ENCODE data around the gene THOC1. TPM values are rescaled to one million over a fixed set of nuclear protein-coding genes. Genes with fewer than 3 reads are reported as not detected.

Gene THOC1
- total RNA-seq, 1 experiment from 2014 or later, result 74.5 TPM

- no peak overlapping the region for H3K18ac ChIP-seq (ENCODE audit: insufficient read length, low read depth, low read length)
- no peak for DNase-seq
- no peak overlapping the region for H3K27ac ChIP-seq (ENCODE audit: insufficient read length, low read depth, low read length)
- H3K27ac Mint-ChIP-seq, result no peak overlapping the region
- H3K27me3 ChIP-seq (ENCODE audit: insufficient read depth, low read length), result no peaks in the 10 kb centered on the region
- no peak overlapping the region for H4K5ac ChIP-seq (ENCODE audit: insufficient read length, low read depth, low read length)
- no peak overlapping the region for H3K4me2 ChIP-seq (ENCODE audit: insufficient read depth, insufficient read length, low read length)
- H4K20me1 ChIP-seq (ENCODE audit: control insufficient read depth, insufficient read depth, insufficient read length), result no peaks in the 10 kb centered on the region
- H2BK15ac ChIP-seq (ENCODE audit: low read depth, low read length), result no peak overlapping the region
- no peak overlapping the region for H3K56ac ChIP-seq (ENCODE audit: insufficient read length, low read depth, low read length)
- no peak overlapping the region for H2AFZ ChIP-seq (ENCODE audit: low read length)
- H3K4me1 Mint-ChIP-seq, result peaks cover 21 to 22% of the 10 kb centered on the region in 2 experiments
- H3K14ac ChIP-seq (ENCODE audit: insufficient read depth, low read length), result no peak overlapping the region
- H3K4me1 ChIP-seq (ENCODE audit: insufficient read depth, low read length), result no peaks in the 10 kb centered on the region; the same call in 1 of the 2 replicates
- no CpG with 5 or more reads among the region's 4 CpGs for WGBS (ENCODE audit: extremely low coverage, insufficient read length, low lambda C conversion rate)
- H3K9ac ChIP-seq (ENCODE audit: extremely low read depth, insufficient read length, low read length), result no peak overlapping the region
- H4K91ac ChIP-seq (ENCODE audit: insufficient read length, low read depth, low read length), result no peak overlapping the region
- H2BK120ac ChIP-seq (ENCODE audit: low read depth, low read length, poor library complexity, severe bottlenecking), result no peak overlapping the region
- no peaks in the 10 kb centered on the region for H3K79me2 ChIP-seq (ENCODE audit: insufficient read depth, low read length)
- H3K9me3 Mint-ChIP-seq, result peaks cover 0 to 3% of the 10 kb centered on the region in 2 experiments; a peak in 1 of 5 replicates
- H2BK5ac ChIP-seq (ENCODE audit: insufficient read length, low read length), result no peak overlapping the region
- H2BK20ac ChIP-seq (ENCODE audit: low read depth, low read length, poor library complexity, severe bottlenecking), result no peak overlapping the region
- H3K23ac ChIP-seq (ENCODE audit: insufficient read length, low read depth, low read length), result no peak overlapping the region
- H3K79me1 ChIP-seq (ENCODE audit: insufficient read depth, low read depth, low read length, poor library complexity, severe bottlenecking), result no peaks in the 10 kb centered on the region
- H3K36me3 Mint-ChIP-seq (ENCODE audit: insufficient read depth in 1 of 3, low read depth in 3 of 3), result peaks cover 43 to 71% (median 68%) of the 10 kb centered on the region in 3 experiments
- H2BK12ac ChIP-seq (ENCODE audit: insufficient read length, low read depth, low read length), result no peak overlapping the region
- no peak overlapping the region for H3T11ph ChIP-seq (ENCODE audit: low read length)
- H3K4ac ChIP-seq (ENCODE audit: low read depth, low read length), result no peak overlapping the region
- no peak overlapping the region for H4K8ac ChIP-seq (replicated peaks; ENCODE audit: insufficient read length, low read depth, low read length)
- no peaks in the 10 kb centered on the region for H3K23me2 ChIP-seq (ENCODE audit: insufficient read length, low read depth, low read length, poor library complexity, severe bottlenecking)
- peaks cover 13% of the 10 kb centered on the region for H3K9me3 ChIP-seq (ENCODE audit: control insufficient read depth, low read depth, low read length)
- H3K27me3 Mint-ChIP-seq (ENCODE audit: low read depth), result no peaks in the 10 kb centered on the region
- H2AK5ac ChIP-seq (ENCODE audit: insufficient read length, low read length), result no peak overlapping the region
- no peak overlapping the region for H3K4me3 Mint-ChIP-seq
- TF ChIP-seq CTCF (conservative IDR thresholded peaks at IDR 0.05), result no peak
Observed at GRCh38 chr18:213505-213904, 54.3 kb downstream of the THOC1 start.

All from H9 (cell line).